Thymus (tissue), 11 donors: ENCODE measurements around the gene TAT. TPM values are rescaled to one million over a fixed set of nuclear protein-coding genes. Genes with fewer than 3 reads are reported as not detected.
"Not testable (repeated sequence)": the region's sequence is repeated elsewhere in the genome, so short reads cannot be mapped to it uniquely, and the experiment has no call there.

Experiments used
- DNase-seq, 9 donors: peaks; one replicate each; pipeline ENCODE4 v3.0.0-alpha.2; 2013; ENCODE audit warnings: low spot score in 9 of 9, low read depth in 6 of 9, missing footprints in 1 of 9
- H3K27ac ChIP-seq, 2 donors: one replicate each; pipeline ENCODE4 v1.5.1; 2013; ENCODE audit warnings: control low read depth in 1 of 2, low read depth in 1 of 2, low read length in 1 of 2, mild to moderate bottlenecking in 1 of 2, moderate library complexity in 1 of 2
- H3K27me3 ChIP-seq, 2 donors: one replicate each; pipeline ENCODE4 v1.5.1; 2013; ENCODE audit warnings: low read length in 1 of 2; ENCODE audit not compliant: control insufficient read depth in 2 of 2, insufficient read depth in 1 of 2
- H3K36me3 ChIP-seq, 2 donors: one replicate each; pipeline ENCODE4 v1.5.1; 2013; ENCODE audit warnings: low read length in 1 of 2, mild to moderate bottlenecking in 1 of 2, moderate library complexity in 1 of 2; ENCODE audit not compliant: control insufficient read depth in 2 of 2, insufficient read depth in 2 of 2
- H3K4me1 ChIP-seq, 2 donors: one replicate each; pipeline ENCODE4 v1.5.1; 2013; ENCODE audit warnings: low read length in 2 of 2; ENCODE audit not compliant: control insufficient read depth in 2 of 2, insufficient read depth in 2 of 2
- H3K4me3 ChIP-seq, 2 donors: one replicate each; pipeline ENCODE4 v1.5.1; 2013; ENCODE audit warnings: low read length in 2 of 2, control low read depth in 1 of 2, mild to moderate bottlenecking in 1 of 2
- H3K9me3 ChIP-seq, 2 donors: one replicate each; pipeline ENCODE4 v1.5.1; 2013; ENCODE audit warnings: low read length in 1 of 2, mild to moderate bottlenecking in 1 of 2; ENCODE audit not compliant: control insufficient read depth in 2 of 2, insufficient read depth in 1 of 2
- WGBS: extraction: QIAGEN DNeasy Blood & Tissue Kit; methylation state at CpG from one replicate; pipeline ENCODE4 v1.1.7; 2013; 5-methylcytosine and 5-hydroxymethylcytosine counted together
- polyA plus RNA-seq: library from polyadenylated mRNA; stranded (reverse); fragments of 200-250 nt; gene quantifications from one replicate; pipeline ENCODE4 v1.2.3, GENCODE V29; 2013
- total RNA-seq: library from RNA; stranded (reverse); fragments of 120-200 nt; gene quantifications from one replicate; pipeline ENCODE4 v1.2.4, GENCODE V29; 2013
- donor health status: healthy.

The TAT gene
- total and polyA plus RNA-seq, 2 donors, result 0.09 to 0.62 TPM

DNA sequence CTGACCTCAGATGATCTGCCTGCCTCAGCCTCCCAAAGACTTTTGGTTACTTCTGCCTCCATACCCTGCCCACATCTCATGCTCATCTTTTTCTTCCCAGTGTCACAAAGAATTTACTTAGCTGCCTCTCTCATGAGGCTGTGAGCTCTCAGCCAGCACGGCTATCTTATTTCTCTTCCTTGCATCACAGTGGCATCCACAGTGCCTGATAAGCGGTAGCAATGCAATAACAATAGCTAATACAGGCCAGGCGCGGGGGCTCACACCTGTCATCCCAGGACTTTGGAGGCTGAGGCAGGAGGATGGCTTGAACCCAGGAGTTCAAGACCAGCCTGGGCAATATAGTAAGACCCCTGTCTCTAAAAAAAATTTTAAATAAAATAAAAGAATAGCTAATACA is 33.6 kb upstream of the TAT start:
- WGBS, result 90% methylated on average over 4 of the region's 4 CpGs
- no peaks in the 10 kb centered on the region for H3K36me3 ChIP-seq
- H3K4me1 ChIP-seq, result no peaks in the 10 kb centered on the region
- no peak for DNase-seq
- no peak overlapping the region for H3K4me3 ChIP-seq
- H3K9me3 ChIP-seq, result no peaks in the 10 kb centered on the region
- H3K27ac ChIP-seq, result no peak overlapping the region
- peaks cover 0 to 6% of the 10 kb centered on the region in 2 donors for H3K27me3 ChIP-seq

DNA sequence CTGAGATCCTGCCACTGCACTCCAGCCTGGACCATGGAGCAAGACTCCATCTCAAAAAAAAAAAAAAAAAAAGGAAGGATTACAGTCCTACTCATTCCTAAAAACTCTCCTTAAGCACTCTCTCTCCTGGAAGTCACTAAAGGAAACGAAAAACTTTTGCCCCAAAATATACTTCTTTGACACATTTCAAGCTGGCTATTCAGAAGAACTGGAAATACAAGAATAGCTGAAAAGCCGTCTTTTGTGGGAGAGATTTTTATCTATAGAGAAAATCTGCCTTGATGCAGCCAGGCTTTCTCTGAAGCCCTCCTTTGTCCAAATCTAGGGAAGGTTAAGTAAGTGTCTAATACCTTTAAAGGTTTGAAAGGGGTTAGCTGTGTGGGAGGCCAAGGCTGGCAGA is 32.2 kb upstream of the TAT start:
- WGBS, result 52% methylated on average over 2 of the region's 2 CpGs
- H3K27me3 ChIP-seq, result peaks cover 0 to 6% of the 10 kb centered on the region in 2 donors

DNA sequence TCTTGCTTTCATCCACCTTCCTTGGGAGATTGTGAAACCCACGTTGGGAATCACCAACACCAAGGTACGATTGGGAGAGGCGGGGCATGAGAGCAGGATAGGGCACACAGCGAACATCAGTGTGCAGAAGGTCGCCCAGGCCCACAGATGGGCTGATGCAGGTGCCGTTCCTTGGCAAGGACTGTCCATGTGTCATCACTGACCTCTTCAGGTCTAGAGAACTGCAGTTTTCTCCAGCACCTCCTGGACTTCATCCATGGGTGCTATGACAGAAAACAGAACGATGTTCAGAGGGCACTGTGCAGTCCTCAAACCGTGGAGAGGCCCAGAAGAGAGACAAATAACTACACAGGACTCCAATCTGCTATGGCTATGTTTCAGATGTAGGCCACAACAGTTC is 23.9 kb upstream of the TAT start:
- Histone ChIP-seq H3K36me3 (no peaks in the 10 kb centered on the region), H3K4me1 (no peaks in the 10 kb centered on the region), H3K27me3 (no peaks in the 10 kb centered on the region), H3K4me3 (no peak overlapping the region), H3K9me3 (no peaks in the 10 kb centered on the region), H3K27ac (no peak overlapping the region)
- DNase-seq, result no peak
- 86% methylated on average over 8 of the region's 8 CpGs for WGBS

More for the DNA sequence above, 32.2 kb upstream of the TAT start:
- Histone ChIP-seq H3K27ac (no peak overlapping the region), H3K9me3 (no peaks in the 10 kb centered on the region), H3K36me3 (no peaks in the 10 kb centered on the region), H3K4me1 (no peaks in the 10 kb centered on the region), H3K4me3 (no peak overlapping the region)
- DNase-seq, result no peak

DNA sequence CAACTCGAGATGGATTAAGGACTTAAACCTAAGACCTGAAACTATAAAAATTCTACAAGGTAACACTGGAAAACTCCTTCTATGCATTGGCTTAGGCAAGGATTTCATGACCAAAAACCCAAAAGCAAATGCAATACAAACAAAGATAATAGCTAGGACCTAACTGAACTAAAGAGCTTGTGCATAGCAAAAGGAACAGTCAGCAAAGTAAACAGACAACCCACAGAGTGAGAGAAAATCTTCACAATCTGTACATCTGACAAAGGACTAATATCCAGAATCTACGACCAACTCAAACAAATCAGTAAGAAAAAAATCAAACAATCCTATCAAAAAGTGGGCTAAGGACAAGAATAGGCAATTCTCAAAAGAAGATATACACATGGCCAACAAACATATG is 21.5 kb upstream of the TAT start:
- not testable (repeated sequence) for H3K9me3 ChIP-seq, H3K27ac ChIP-seq, DNase-seq, H3K27me3 ChIP-seq, H3K4me3 ChIP-seq, H3K36me3 ChIP-seq, H3K4me1 ChIP-seq
- WGBS, result 66% methylated on average over 2 of the region's 2 CpGs

DNA sequence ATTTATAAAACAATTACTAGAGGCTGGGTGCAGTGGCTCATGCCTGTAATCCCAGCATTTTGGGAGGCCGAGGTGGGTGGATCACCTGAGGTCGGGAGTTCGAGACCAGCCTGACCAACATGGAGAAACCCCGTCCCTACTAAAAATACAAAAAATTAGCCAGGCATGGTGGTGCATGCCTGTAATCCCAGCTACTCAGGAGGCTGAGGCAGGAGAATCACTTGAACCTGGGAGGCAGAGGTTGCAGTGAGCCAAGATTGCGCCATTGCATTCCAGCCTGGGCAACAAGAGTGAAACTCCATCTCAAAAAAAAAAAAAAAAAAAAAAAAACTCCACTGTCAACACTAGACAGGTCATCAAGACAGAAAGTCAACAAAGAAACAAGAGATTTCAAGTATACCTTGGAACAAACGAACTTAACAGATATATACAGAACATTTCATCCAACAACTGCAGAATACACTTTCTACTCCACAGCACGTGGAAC is 18.5 kb upstream of the TAT start:
- DNase-seq, H3K4me1 ChIP-seq, H3K4me3 ChIP-seq, H3K9me3 ChIP-seq, H3K36me3 ChIP-seq, H3K27me3 ChIP-seq, H3K27ac ChIP-seq: not testable (repeated sequence)
- 94% methylated on average over 6 of the region's 7 CpGs for WGBS

DNA sequence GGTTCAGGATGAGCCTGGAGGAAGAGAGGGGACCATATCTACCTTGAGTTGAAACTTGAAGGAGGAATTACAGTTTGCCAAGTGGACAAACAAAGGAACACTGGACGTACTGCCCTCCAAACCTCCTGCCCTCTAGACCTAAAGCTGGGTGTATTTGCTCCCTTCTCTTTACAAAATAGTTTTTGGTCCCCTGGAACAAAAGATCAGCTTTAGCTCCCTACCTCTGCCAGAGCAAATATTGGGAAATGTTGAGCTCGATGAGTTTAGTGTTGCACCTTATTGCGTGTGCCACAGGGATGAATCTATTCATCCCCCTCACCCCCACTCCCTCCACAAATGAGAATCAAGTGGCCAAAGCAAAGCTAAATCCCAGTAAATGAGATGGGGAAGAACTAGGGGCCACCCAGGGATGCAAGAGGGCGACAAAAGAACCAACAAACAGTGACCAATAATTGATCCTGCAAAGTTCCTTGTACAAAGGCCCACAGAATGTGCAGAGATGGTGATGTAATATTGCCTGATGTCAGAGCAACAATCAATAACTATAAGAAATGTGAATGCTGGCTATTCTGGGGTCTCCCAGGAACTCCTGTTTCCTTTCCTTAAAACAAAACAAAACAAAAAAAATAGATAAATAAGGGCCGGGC is 17.2 kb upstream of the TAT start:
- Histone ChIP-seq H3K9me3 (no peaks in the 10 kb centered on the region), H3K4me3 (no peak overlapping the region), H3K36me3 (no peaks in the 10 kb centered on the region), H3K27me3 (no peaks in the 10 kb centered on the region), H3K27ac (no peak overlapping the region), H3K4me1 (no peaks in the 10 kb centered on the region)
- WGBS, result 90% methylated on average over 5 of the region's 5 CpGs
- DNase-seq, result no peak

DNA sequence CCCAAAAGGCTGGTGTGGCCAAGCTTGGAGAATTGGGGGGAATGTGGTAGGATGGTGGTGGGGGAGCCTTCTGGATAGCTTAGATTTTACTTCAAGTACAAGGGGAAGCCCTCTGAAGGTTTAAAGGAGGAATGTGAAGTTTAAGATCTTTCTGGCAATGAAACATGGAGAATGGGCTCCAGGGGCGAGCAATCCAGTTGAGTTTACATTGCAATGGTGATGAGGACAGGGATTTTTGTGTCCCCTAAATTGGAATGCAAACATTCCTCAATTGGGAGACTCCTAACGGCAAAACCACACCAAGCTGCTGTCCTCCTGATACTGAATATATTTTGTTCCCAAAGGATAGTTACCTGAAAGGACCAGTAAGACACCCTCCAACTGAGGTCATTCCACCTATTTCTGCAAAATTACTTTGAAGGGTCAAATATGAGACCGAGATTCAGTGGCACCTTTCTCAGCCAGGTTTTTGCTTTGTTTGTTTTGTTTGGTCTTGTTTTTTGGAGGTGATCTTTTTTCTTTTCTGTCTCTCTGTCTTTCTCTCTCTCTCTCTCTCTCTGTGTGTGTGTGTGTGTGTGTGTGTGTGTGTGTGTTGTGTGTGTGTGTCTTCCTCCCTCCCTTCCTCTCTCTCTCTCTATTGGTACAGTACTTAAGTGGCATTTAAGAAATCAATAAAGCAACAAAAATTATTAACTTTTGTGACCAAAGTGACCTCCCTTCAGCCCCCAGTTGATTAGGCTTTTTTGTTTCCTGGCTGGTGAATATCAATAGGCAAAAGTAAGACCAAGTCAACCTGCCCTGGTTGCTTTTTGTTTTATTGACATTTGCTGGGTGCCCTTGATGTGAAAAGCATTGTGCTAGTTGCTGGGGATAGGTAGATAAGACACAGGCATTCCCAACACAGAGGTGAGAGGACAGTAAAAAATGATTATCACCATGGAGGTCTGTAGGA is 16.4 kb upstream of the TAT start:
- WGBS, result 93% methylated on average over 3 of the region's 3 CpGs
- Histone ChIP-seq H3K27me3 (no peaks in the 10 kb centered on the region), H3K4me3 (no peak overlapping the region), H3K4me1 (no peaks in the 10 kb centered on the region), H3K27ac (no peak overlapping the region), H3K36me3 (no peaks in the 10 kb centered on the region), H3K9me3 (no peaks in the 10 kb centered on the region)
- no peak for DNase-seq

DNA sequence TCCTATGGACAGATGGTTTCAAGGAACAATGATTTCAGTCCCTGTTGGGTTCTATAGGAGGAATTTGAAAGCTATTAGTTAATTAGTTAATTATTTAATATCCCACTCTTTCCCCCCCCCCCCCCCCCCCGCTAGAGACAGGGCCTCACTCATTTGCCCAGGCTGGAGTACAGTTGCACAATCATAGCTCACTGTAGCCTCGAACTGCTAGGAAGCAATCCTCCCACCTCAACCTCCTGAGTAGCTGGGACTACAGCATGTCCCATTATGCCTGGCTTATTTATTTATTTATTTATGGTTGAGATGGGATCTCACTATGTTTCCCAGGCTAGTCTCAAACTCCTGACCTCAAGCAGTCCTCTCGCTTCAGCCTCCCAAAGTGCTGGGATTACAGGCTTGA is 15.0 kb upstream of the TAT start:
- 81% methylated on average over 3 of the region's 3 CpGs for WGBS
- Histone ChIP-seq H3K36me3 (no peaks in the 10 kb centered on the region), H3K9me3 (no peaks in the 10 kb centered on the region), H3K27me3 (no peaks in the 10 kb centered on the region), H3K4me3 (no peak overlapping the region), H3K4me1 (no peaks in the 10 kb centered on the region), H3K27ac (no peak overlapping the region)
- no peak for DNase-seq

DNA sequence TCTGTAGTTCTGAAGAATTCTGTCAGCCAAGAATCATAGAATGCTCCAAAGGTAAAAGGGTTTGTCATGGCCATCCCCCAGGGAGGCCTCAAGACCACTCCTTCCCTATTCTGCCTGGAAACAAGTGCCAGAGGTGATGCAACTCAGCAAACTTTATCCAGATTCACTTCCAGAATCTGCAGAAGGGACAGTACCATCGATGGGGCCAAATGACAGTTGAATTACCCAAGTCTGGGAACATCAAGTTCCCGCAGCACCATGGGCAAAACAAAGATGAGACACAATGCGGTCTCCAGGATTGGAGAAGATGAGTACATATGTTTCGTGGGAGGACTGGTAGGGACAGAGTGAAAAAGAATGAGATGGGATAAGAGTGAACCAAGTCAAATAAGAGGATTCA is 13.7 kb upstream of the TAT start:
- Histone ChIP-seq H3K9me3 (no peaks in the 10 kb centered on the region), H3K36me3 (no peaks in the 10 kb centered on the region), H3K27me3 (no peaks in the 10 kb centered on the region), H3K4me3 (no peak overlapping the region), H3K27ac (no peak overlapping the region), H3K4me1 (no peaks in the 10 kb centered on the region)
- DNase-seq, result no peak
- WGBS, result 92% methylated on average over 4 of the region's 4 CpGs
